AG09309 (cell line): ENCODE results near the gene ORMDL3.
A peak's percentile ranks its signal among the peaks of the same experiment; 100 is the strongest.
"Not testable (repeated sequence)": the region's sequence is repeated elsewhere in the genome, so short reads cannot be mapped to it uniquely, and the experiment has no call there.

Experiments
- DNase-seq: peaks from one replicate; pipeline ENCODE4 v3.0.0-alpha.2; 2010; ENCODE audit warnings: low read depth
- H3K4me3 ChIP-seq: 2 replicates; pipeline ENCODE4 v1.5.1; 2011; ENCODE audit warnings: mild to moderate bottlenecking, low read depth, low read length, moderate library complexity; ENCODE audit not compliant: control insufficient read depth
- TF ChIP-seq, protein P1 (sequence below): IDR thresholded peaks from 2 replicates; pipeline ENCODE4 v1.5.1; 2011; ENCODE audit warnings: mild to moderate bottlenecking, low read depth, low read length, inconsistent platforms; ENCODE audit not compliant: insufficient read depth, control insufficient read depth; ENCODE audit errors: missing control alignments

ORMDL3 gene

DNA sequence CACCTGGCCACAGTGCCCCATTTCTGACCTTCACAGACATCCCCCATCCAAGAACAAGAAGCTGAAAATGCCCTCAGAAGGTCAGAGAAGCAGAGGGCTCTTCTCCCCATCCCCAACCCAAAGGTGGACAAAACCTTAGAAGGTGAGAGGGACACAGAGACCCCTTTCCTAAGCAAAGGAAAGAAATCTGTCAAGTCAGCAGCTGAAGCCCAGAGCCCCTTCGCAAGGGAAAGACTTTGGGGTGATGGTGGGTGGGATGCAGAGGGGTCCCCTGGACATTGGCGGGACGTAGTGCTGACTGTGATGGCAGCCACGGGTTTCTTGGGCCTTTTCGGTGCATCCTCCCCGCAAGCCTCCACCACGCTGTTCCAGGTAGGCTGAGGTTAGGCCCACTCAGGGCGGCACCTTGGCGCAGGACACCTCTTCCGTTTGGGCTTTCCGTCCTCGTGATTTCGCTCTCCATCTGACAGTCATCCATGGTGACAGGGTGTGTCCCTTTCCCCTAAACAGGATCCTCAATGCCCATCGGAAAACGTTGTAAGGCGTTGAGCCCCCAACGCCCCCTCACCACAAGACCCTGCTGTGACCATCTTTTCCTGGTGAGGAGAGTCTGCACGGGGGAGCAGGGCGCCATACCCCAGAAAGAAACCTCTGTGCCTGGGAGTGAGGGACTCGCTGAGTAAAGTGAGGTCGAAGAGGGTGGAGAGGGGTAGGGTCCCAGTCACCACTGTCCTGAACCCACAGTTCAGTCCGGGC lies 24.7 kb upstream of the ORMDL3 start:
- TF ChIP-seq, protein P1, sequence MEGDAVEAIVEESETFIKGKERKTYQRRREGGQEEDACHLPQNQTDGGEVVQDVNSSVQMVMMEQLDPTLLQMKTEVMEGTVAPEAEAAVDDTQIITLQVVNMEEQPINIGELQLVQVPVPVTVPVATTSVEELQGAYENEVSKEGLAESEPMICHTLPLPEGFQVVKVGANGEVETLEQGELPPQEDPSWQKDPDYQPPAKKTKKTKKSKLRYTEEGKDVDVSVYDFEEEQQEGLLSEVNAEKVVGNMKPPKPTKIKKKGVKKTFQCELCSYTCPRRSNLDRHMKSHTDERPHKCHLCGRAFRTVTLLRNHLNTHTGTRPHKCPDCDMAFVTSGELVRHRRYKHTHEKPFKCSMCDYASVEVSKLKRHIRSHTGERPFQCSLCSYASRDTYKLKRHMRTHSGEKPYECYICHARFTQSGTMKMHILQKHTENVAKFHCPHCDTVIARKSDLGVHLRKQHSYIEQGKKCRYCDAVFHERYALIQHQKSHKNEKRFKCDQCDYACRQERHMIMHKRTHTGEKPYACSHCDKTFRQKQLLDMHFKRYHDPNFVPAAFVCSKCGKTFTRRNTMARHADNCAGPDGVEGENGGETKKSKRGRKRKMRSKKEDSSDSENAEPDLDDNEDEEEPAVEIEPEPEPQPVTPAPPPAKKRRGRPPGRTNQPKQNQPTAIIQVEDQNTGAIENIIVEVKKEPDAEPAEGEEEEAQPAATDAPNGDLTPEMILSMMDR, result no peak
- no peak for DNase-seq
- H3K4me3 ChIP-seq, result peak overlapping the region; percentile 48

DNA sequence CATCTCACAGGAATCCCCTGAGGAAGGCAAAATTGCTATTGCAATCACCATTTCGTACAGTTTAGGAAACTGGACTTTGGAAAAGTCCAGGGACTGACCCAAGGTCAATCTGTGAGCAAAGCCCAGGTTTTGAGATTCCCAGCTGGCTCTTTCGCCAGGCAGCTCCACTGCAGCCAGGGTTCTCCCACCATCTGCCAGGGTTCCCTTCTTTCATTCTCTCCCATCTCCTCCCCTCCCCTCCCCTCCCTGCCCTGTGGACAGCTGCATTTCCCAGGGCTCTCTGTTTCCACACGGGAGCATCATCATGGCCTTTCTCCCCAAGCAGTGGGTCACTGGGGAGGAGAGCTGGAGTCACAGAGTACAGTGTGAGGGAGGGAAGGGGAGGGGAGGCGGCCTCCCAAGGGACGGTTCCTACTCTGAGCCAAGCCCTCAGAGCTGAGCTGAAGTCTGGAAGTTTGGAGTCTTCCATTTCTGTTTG lies 23.5 kb upstream of the ORMDL3 start:
- DNase-seq, result no peak

DNA sequence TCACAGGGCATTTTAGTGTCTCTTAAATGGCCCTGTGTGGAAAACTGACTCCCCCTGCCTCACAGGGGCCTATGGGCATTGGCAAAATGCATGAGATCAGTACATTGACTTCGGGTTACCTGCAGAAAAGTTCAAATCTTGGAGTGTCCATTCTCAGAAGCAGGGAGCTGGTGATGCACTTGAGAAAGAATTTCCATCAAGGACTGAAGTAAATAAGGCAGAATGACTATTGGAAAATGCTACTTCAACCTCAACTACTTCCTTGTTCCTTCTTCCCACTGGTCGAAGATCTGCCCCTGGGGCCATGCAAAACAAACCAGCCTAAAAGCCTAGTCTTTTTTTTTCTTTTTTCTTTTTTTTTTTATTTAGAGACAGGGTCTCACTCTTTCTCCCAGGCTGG lies 21.6 kb upstream of the ORMDL3 start:
- TF ChIP-seq, protein P1, result no peak
- no peak overlapping the region for H3K4me3 ChIP-seq
- no peak for DNase-seq

More for the DNA sequence above, 23.5 kb upstream of the ORMDL3 start:
- H3K4me3 ChIP-seq, result no peak overlapping the region
- TF ChIP-seq, protein P1, result no peak

DNA sequence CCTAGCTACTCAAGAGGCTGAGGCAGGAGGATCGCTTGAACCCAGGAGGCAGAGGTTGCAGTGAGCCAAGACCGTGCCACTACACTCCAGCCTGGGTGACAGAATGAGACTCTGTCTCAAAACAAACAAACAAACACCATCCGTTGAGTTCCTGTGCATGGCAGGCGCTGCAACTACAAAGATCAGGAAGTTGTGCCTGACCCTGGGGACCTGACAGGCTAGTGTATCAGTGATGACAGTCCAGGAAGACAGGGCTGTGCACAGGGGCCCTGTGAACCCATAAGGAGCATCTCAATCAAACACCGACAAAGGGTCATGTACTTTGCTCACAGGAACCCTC lies 21.1 kb upstream of the ORMDL3 start:
- H3K4me3 ChIP-seq, DNase-seq: not testable (repeated sequence)

DNA sequence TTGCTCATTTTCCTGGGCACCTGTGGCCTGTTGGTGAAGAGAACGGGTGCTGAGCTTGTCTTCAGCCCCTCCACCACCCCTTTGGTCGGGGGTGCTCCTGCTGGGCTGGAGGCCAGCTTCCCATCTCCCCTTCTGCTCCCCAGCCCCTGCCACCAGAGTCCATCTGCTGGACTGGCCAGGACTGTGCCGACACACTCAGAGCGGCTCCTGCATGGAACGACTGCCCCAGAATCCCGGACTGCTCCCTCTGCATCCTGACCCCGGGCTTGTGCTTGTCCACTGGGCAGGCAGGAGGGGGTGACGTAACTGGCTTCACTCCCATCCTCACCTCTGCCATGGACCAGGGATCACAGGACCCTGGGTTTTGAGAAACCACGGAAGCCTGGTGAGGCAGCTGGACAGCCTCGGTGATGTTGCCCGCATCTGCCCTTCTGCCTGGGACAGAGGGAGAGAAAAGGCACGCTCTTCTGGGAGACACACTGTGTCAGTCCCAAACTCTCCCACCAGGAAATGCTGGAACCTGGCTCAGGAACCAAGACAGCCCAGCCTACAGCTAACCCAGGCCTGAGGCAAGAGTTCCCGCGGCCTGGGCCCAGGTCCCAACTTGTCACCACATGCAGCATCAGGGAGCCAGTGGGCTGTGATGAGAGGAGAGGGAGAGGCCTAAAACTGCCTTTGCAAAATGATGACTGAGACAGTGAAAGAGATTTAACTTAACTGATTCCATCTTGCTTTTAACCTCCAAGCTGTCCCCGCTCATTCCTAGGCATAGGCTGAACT lies 19.3 kb upstream of the ORMDL3 start:
- TF ChIP-seq, protein P1, result no peak

DNA sequence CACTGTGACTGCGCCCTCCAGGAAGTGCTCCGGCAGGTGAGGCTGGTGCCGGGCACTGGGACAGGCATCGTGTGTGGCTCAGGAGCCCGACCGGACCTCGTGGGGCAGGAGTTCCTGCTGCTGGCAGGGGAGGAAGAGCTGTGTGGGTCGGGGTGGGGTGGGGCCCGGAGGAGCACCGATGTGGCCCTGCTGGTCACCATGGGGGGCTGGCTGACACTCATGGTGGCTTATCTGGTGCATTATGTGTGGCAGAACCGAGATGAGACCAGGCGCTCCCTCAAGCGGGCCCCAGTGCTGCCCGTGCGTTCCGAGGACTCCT lies 17.0 kb upstream of the ORMDL3 start:
- no peak overlapping the region for H3K4me3 ChIP-seq
- TF ChIP-seq, protein P1, result no peak
- DNase-seq, result no peak

More for the DNA sequence above, 19.3 kb upstream of the ORMDL3 start:
- H3K4me3 ChIP-seq, result no peak overlapping the region
- no peak for DNase-seq

DNA sequence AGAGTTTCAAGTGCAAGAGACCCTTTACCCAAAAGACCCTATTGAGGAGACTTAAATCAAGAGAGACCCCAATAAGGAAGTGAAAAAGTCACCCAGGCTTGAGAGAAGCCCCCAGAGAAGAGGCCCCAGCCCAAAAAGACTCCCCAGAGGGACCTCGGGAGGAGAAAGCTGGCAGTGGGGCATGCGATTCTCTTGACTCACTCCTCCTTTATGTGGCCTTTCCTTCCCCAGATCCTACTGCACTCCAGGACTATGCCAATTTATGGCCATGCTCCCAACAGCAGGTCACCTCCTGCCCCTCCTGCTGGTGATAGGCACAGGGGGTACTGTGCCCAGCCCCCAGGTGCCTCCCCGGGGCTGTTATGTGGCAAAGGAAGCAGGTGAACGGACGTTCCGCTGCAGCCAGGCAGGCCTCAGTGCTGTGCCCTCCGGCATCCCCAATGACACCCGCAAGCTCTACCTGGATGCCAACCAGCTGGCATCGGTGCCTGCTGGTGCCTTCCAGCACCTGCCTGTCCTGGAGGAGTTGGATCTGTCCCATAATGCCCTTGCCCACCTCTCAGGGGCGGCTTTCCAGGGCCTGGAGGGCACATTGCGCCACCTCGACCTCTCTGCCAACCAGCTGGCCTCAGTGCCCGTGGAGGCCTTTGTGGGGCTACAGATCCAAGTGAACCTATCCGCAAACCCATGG lies 16.4 kb upstream of the ORMDL3 start:
- no peak overlapping the region for H3K4me3 ChIP-seq
- TF ChIP-seq, protein P1, result no peak
- no peak for DNase-seq
